ENCODE results near the gene DPYD.

The DPYD gene

DNA sequence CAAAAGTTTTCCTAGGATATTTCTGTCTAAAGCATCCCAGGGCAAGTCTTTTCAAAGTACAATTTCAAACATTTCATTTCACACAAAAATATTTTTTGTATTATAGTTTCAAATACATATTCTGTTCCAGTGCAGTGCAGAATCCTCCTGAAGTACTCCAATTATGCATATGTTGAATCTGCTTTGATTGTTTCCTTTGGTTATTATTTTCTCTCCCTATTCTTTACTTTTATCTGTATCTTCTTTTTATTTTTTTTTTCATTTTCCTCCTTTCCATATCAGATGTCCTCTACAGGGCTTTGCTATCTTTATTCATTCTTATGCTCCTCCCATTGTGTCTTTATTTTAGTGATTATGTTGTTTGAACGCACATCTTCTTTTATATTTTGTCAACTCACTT lies 274.8 kb downstream of the DPYD start:
- Histone ChIP-seq H3K36me3 (ENCODE audit: insufficient read depth, low read length) (no peaks in the 10 kb centered on the region), H3K4me3 (ENCODE audit: low read depth, low read length, poor library complexity, severe bottlenecking) (no peak overlapping the region), H3K9me3 (ENCODE audit: low read length) (no peaks in the 10 kb centered on the region), H2AFZ (ENCODE audit: low read length) (no peak overlapping the region), H3K4me2 (ENCODE audit: low read length) (no peak overlapping the region), H3K27me3 (ENCODE audit: insufficient read depth, low read length) (no peaks in the 10 kb centered on the region), H3K9ac (ENCODE audit: low read length) (no peak overlapping the region), H3K79me2 (ENCODE audit: insufficient read depth, low read length) (no peaks in the 10 kb centered on the region), H3F3A (ENCODE audit: insufficient read depth, low read length) (no peaks in the 10 kb centered on the region), H4K20me1 (ENCODE audit: insufficient read depth, low read length) (no peaks in the 10 kb centered on the region), H3K4me1 (ENCODE audit: insufficient read depth, low read length, severe bottlenecking) (no peaks in the 10 kb centered on the region), H3K9me2 (ENCODE audit: low read depth, low read length) (no peaks in the 10 kb centered on the region), H3K27ac (ENCODE audit: low read depth, low read length, poor library complexity, severe bottlenecking) (no peak overlapping the region)
- TF ChIP-seq CTCF (IDR thresholded peaks at IDR 0.05; ENCODE audit: low read length), result no peak
- TF ChIP-seq EZH2 (IDR thresholded peaks at IDR 0.05; ENCODE audit: borderline replicate concordance, low read length), result no peak

- no peaks in the 10 kb centered on the region for H3K79me2 ChIP-seq (ENCODE audit: insufficient read depth, low read length)
- H3F3A ChIP-seq (ENCODE audit: insufficient read depth, low read length), result no peaks in the 10 kb centered on the region
- no peak for TF ChIP-seq EZH2 (IDR thresholded peaks at IDR 0.05; ENCODE audit: borderline replicate concordance, low read length)
- no peak for TF ChIP-seq CTCF (IDR thresholded peaks at IDR 0.05; ENCODE audit: low read length)
- H3K27ac ChIP-seq (ENCODE audit: low read depth, low read length, poor library complexity, severe bottlenecking), result no peak overlapping the region
- H3K9me2 ChIP-seq (ENCODE audit: low read depth, low read length), result no peaks in the 10 kb centered on the region
- no peaks in the 10 kb centered on the region for H3K36me3 ChIP-seq (ENCODE audit: insufficient read depth, low read length)
- H3K27me3 ChIP-seq (ENCODE audit: insufficient read depth, low read length), result no peaks in the 10 kb centered on the region
- H4K20me1 ChIP-seq (ENCODE audit: insufficient read depth, low read length), result no peaks in the 10 kb centered on the region
- no peak overlapping the region for H2AFZ ChIP-seq (ENCODE audit: low read length)
- no peak overlapping the region for H3K4me3 ChIP-seq (ENCODE audit: low read depth, low read length, poor library complexity, severe bottlenecking)
- H3K9me3 ChIP-seq (ENCODE audit: low read length), result no peaks in the 10 kb centered on the region
- H3K4me2 ChIP-seq (ENCODE audit: low read length), result no peak overlapping the region
- H3K4me1 ChIP-seq (ENCODE audit: insufficient read depth, low read length, severe bottlenecking), result no peaks in the 10 kb centered on the region
- H3K9ac ChIP-seq (ENCODE audit: low read length), result no peak overlapping the region
Observed at GRCh38 chr1:97640677-97641076, 280.2 kb downstream of the DPYD start.

- Histone ChIP-seq H3K27me3 (ENCODE audit: insufficient read depth, low read length) (no peaks in the 10 kb centered on the region), H3K36me3 (ENCODE audit: insufficient read depth, low read length) (no peaks in the 10 kb centered on the region), H3K79me2 (ENCODE audit: insufficient read depth, low read length) (no peaks in the 10 kb centered on the region), H3K9me3 (ENCODE audit: low read length) (no peaks in the 10 kb centered on the region), H3K4me1 (ENCODE audit: insufficient read depth, low read length, severe bottlenecking) (no peaks in the 10 kb centered on the region), H3K9ac (ENCODE audit: low read length) (no peak overlapping the region), H3F3A (ENCODE audit: insufficient read depth, low read length) (no peaks in the 10 kb centered on the region), H3K27ac (ENCODE audit: low read depth, low read length, poor library complexity, severe bottlenecking) (no peak overlapping the region), H2AFZ (ENCODE audit: low read length) (no peak overlapping the region), H3K4me3 (ENCODE audit: low read depth, low read length, poor library complexity, severe bottlenecking) (no peak overlapping the region), H4K20me1 (ENCODE audit: insufficient read depth, low read length) (no peaks in the 10 kb centered on the region), H3K9me2 (ENCODE audit: low read depth, low read length) (no peaks in the 10 kb centered on the region), H3K4me2 (ENCODE audit: low read length) (no peak overlapping the region)
- no peak for TF ChIP-seq EZH2 (IDR thresholded peaks at IDR 0.05; ENCODE audit: borderline replicate concordance, low read length)
- no peak for TF ChIP-seq CTCF (IDR thresholded peaks at IDR 0.05; ENCODE audit: low read length)
Observed at GRCh38 chr1:97636941-97637340, 283.9 kb downstream of the DPYD start.

All from OCI-LY1 (cell line).